GM12878 (cell line): ENCODE data around the gene FAM219A. TPM values are rescaled to one million over a fixed set of nuclear protein-coding genes. Genes with fewer than 3 reads are reported as not detected.

Source experiments
- CHD1 ChIP-seq: IDR thresholded peaks from 2 replicates; pipeline ENCODE4 v1.6.1; 2012; ENCODE audit warnings: low read depth, low read length, improper control_type of control experiment
- GABPA ChIP-seq: IDR thresholded peaks from 2 replicates; pipeline ENCODE4 v1.6.1; 2014; ENCODE audit warnings: antibody characterized with exemption, low read depth, mild to moderate bottlenecking, inconsistent platforms
- IKZF2 ChIP-seq, 2 experiments: fragments of 450-650 bp; IDR thresholded peaks; 2 replicates each; pipeline ENCODE4 v1.6.1; 2017; ENCODE audit warnings: mild to moderate bottlenecking in 2 of 2, moderate library complexity in 2 of 2
- KAT2A ChIP-seq: conservative IDR thresholded peaks from 2 replicates; pipeline ENCODE4 v1.6.1; 2011; ENCODE audit warnings: low read depth, low read length; ENCODE audit not compliant: control insufficient read depth
- LARP7 ChIP-seq: fragments of 450-650 bp; IDR thresholded peaks from 2 replicates; pipeline ENCODE4 v1.6.1; 2017; ENCODE audit warnings: mild to moderate bottlenecking
- MYB ChIP-seq: fragments of 150-350 bp; IDR thresholded peaks from 2 replicates; pipeline ENCODE4 v1.6.1; 2014; ENCODE audit warnings: mild to moderate bottlenecking, low read depth, low read length, borderline replicate concordance
- MYC ChIP-seq: IDR thresholded peaks from 2 replicates; pipeline ENCODE4 v1.6.1; 2011; ENCODE audit warnings: mild to moderate bottlenecking, low read length, moderate library complexity, inconsistent platforms; ENCODE audit not compliant: insufficient read depth, insufficient replicate concordance, insufficient read length, severe bottlenecking
- PAX5 ChIP-seq: IDR thresholded peaks from 2 replicates; pipeline ENCODE4 v1.6.1; 2011; ENCODE audit warnings: low read depth, low read length, borderline replicate concordance
- RAD51 ChIP-seq: fragments of 450-650 bp; IDR thresholded peaks from 2 replicates; pipeline ENCODE4 v1.6.1; 2016; ENCODE audit warnings: moderate library complexity, mild to moderate bottlenecking, inconsistent platforms
- RB1 ChIP-seq: fragments of 450-650 bp; formaldehyde crosslinking; IDR thresholded peaks from 2 replicates; pipeline ENCODE4 v1.6.1; 2017; ENCODE audit warnings: mild to moderate bottlenecking, borderline replicate concordance
- RFX5 ChIP-seq: IDR thresholded peaks from 2 replicates; pipeline ENCODE4 v1.6.1; 2011; ENCODE audit warnings: low read depth, low read length, improper control_type of control experiment
- SMAD1 ChIP-seq: fragments of 450-650 bp; IDR thresholded peaks from 2 replicates; pipeline ENCODE4 v1.6.1; 2018; ENCODE audit warnings: mild to moderate bottlenecking, low read depth; ENCODE audit not compliant: partially characterized antibody
- SMAD5 ChIP-seq: IDR thresholded peaks from 2 replicates; pipeline ENCODE4 v1.6.1; 2016; ENCODE audit warnings: antibody characterized with exemption, low read depth
- SMARCA5 ChIP-seq: fragments of 450-650 bp; IDR thresholded peaks from 2 replicates; pipeline ENCODE4 v1.6.1; 2017; ENCODE audit warnings: mild to moderate bottlenecking
- SREBF1 ChIP-seq: IDR thresholded peaks from 2 replicates; pipeline ENCODE4 v1.6.1; 2012; ENCODE audit warnings: mild to moderate bottlenecking, low read length
- STAT1 ChIP-seq: fragments of 450-650 bp; conservative IDR thresholded peaks from 2 replicates; pipeline ENCODE4 v1.6.1; 2014; ENCODE audit warnings: antibody characterized with exemption, mild to moderate bottlenecking
- TCF3 ChIP-seq: IDR thresholded peaks from 2 replicates; pipeline ENCODE4 v1.6.1; 2012; ENCODE audit warnings: low read depth, mild to moderate bottlenecking, low read length, borderline replicate concordance; ENCODE audit not compliant: insufficient read depth
- ZNF24 ChIP-seq: fragments of 450-650 bp; IDR thresholded peaks from 2 replicates; pipeline ENCODE4 v1.6.1; 2017; ENCODE audit warnings: antibody characterized with exemption, mild to moderate bottlenecking
- polyA plus RNA-seq, 11 experiments: library from polyadenylated mRNA; depleted of rRNA in 4 of 11; unstranded in 6 of 11; stranded (reverse) in 5 of 11; fragments of >200 nt; fragmentation: Nextera tagmentation in 4 of 11; fragmentation: Illumina TruSeq in 1 of 11; extraction: Ambion mirVana in 4 of 11; extraction: Trizol in 1 of 11; gene quantifications; 1 replicate in 1 of 11; 2 replicates in 10 of 11; pipeline versions ENCODE4 v1.2.1 to v1.2.3, GENCODE V29; 2011 to 2016; ENCODE audit warnings: inconsistent platforms in 2 of 11, missing spikeins in 2 of 11, low read depth in 1 of 11
- total RNA-seq, 4 experiments: library from RNA; depleted of rRNA in 3 of 4; stranded (reverse); fragments of >200 nt in 3 of 4; fragmentation: Illumina TruSeq in 1 of 4; extraction: Trizol in 1 of 4; gene quantifications; 2 replicates each; pipeline versions ENCODE4 v1.2.1 to v1.2.3, GENCODE V29; 2013 to 2021
- TF ChIP-seq, protein P1 (sequence below): IDR thresholded peaks from 2 replicates; pipeline ENCODE4 v1.6.1; 2012; ENCODE audit warnings: low read depth, low read length, improper control_type of control experiment
- TF ChIP-seq, protein P2 (sequence below): fragments of 450-650 bp; IDR thresholded peaks from 2 replicates; pipeline ENCODE4 v1.6.1; 2018; ENCODE audit warnings: borderline replicate concordance, mild to moderate bottlenecking; ENCODE audit not compliant: partially characterized antibody
- TF ChIP-seq, protein P3 (sequence below): fragments of 150-350 bp; IDR thresholded peaks from 2 replicates; pipeline ENCODE4 v1.6.1; 2014; ENCODE audit warnings: mild to moderate bottlenecking, low read depth, low read length
- TF ChIP-seq, protein P4 (sequence below): IDR thresholded peaks from 2 replicates; pipeline ENCODE4 v1.6.1; 2011; ENCODE audit warnings: mild to moderate bottlenecking, low read depth, low read length, moderate library complexity; ENCODE audit not compliant: insufficient replicate concordance
- TF ChIP-seq, protein P5 (sequence below): IDR thresholded peaks from 2 replicates; pipeline ENCODE4 v1.6.1; 2011; ENCODE audit warnings: borderline replicate concordance, low read depth, mild to moderate bottlenecking, moderate library complexity, low read length; ENCODE audit not compliant: insufficient read depth, poor library complexity, severe bottlenecking

FAM219A gene
- total and polyA plus RNA-seq, 10 of the 15 experiments (the other 5 are each of a cell fraction or from before 2014, with no cell fraction given): 0.11 to 2.0 (median 0.71) TPM

DNA sequence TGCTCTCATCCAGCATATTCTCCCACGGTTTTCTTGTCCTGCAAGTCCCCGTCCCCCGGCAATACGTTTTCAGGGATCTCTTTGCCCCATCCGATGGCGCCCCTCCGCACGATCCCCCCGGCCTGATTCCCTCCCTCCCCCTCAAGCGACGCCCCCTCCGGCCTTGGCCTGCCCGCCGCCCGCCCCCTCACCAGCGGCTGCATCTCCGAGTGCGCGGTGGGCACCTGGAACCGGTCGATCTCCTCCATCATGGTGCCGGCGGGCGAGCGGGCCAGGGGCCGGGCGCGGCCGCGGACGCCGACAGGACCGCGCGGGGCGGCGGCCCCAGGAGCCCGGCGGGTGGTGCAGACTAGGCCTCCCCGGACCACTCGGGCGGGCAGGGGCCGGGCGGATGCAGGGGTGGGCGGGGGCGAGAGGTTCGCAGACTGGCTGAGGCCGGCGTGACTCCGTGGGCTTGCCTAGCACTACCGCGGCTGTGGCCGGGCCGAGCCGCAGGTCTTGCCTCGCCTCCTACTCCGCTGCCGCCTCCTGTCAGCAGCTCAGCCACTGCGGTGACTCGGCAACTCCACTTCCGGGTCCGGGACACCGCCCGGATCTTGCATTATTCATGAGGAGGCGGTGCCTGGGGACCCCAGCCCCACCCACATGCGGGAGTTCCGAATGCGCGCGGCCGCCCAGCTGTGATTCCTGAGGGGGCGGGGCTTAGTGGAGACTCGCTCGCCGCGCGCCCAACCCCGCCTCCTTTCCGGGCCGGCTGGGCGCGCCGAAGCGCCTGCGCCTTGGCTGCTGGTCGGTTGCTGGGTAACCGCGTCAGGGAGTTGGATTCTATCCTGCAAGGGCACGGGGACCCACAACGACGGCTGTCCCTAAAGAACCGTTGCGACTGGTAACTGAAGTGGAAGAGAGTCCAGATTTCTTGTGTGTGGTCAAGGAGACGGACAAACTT is at the start of gene FAM219A, which contains the start of gene DNAI1 (continued):
- TF ChIP-seq, protein P1, sequence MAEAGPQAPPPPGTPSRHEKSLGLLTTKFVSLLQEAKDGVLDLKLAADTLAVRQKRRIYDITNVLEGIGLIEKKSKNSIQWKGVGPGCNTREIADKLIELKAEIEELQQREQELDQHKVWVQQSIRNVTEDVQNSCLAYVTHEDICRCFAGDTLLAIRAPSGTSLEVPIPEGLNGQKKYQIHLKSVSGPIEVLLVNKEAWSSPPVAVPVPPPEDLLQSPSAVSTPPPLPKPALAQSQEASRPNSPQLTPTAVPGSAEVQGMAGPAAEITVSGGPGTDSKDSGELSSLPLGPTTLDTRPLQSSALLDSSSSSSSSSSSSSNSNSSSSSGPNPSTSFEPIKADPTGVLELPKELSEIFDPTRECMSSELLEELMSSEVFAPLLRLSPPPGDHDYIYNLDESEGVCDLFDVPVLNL: no peak
- 0 out of 2 replicates have a peak, but pooled peaks have one; percentile 22 for TF ChIP-seq LARP7
- TF ChIP-seq, protein P2, sequence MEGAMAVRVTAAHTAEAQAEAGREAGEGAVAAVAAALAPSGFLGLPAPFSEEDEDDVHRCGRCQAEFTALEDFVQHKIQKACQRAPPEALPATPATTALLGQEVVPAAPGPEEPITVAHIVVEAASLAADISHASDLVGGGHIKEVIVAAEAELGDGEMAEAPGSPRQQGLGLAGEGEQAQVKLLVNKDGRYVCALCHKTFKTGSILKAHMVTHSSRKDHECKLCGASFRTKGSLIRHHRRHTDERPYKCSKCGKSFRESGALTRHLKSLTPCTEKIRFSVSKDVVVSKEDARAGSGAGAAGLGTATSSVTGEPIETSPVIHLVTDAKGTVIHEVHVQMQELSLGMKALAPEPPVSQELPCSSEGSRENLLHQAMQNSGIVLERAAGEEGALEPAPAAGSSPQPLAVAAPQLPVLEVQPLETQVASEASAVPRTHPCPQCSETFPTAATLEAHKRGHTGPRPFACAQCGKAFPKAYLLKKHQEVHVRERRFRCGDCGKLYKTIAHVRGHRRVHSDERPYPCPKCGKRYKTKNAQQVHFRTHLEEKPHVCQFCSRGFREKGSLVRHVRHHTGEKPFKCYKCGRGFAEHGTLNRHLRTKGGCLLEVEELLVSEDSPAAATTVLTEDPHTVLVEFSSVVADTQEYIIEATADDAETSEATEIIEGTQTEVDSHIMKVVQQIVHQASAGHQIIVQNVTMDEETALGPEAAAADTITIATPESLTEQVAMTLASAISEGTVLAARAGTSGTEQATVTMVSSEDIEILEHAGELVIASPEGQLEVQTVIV: peak; percentile 75
- TF ChIP-seq, protein P3, sequence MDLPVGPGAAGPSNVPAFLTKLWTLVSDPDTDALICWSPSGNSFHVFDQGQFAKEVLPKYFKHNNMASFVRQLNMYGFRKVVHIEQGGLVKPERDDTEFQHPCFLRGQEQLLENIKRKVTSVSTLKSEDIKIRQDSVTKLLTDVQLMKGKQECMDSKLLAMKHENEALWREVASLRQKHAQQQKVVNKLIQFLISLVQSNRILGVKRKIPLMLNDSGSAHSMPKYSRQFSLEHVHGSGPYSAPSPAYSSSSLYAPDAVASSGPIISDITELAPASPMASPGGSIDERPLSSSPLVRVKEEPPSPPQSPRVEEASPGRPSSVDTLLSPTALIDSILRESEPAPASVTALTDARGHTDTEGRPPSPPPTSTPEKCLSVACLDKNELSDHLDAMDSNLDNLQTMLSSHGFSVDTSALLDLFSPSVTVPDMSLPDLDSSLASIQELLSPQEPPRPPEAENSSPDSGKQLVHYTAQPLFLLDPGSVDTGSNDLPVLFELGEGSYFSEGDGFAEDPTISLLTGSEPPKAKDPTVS: no peak
- TF ChIP-seq, protein P4, sequence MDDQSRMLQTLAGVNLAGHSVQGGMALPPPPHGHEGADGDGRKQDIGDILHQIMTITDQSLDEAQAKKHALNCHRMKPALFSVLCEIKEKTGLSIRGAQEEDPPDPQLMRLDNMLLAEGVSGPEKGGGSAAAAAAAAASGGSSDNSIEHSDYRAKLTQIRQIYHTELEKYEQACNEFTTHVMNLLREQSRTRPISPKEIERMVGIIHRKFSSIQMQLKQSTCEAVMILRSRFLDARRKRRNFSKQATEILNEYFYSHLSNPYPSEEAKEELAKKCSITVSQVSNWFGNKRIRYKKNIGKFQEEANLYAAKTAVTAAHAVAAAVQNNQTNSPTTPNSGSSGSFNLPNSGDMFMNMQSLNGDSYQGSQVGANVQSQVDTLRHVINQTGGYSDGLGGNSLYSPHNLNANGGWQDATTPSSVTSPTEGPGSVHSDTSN: no peak
- TF ChIP-seq RFX5: no peak
- no peak for TF ChIP-seq CHD1
- TF ChIP-seq RB1: no peak
- no peak for TF ChIP-seq TCF3
- no peak for TF ChIP-seq SMARCA5
- TF ChIP-seq ZNF24: no peak
- TF ChIP-seq, protein P5, sequence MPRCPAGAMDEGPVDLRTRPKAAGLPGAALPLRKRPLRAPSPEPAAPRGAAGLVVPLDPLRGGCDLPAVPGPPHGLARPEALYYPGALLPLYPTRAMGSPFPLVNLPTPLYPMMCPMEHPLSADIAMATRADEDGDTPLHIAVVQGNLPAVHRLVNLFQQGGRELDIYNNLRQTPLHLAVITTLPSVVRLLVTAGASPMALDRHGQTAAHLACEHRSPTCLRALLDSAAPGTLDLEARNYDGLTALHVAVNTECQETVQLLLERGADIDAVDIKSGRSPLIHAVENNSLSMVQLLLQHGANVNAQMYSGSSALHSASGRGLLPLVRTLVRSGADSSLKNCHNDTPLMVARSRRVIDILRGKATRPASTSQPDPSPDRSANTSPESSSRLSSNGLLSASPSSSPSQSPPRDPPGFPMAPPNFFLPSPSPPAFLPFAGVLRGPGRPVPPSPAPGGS: no peak
- no peak for TF ChIP-seq GABPA
- TF ChIP-seq RAD51: no peak
- TF ChIP-seq SMAD1: no peak
- TF ChIP-seq MYB: no peak
- no peak for TF ChIP-seq PAX5
- no peak for TF ChIP-seq SREBF1
- TF ChIP-seq STAT1: no peak
- no peak for TF ChIP-seq IKZF2 (IDR thresholded peaks at IDR 0.05)
- no peak for TF ChIP-seq KAT2A
- no peak for TF ChIP-seq SMAD5
- no peak for TF ChIP-seq MYC
